IMR-90 (cell line): ENCODE data around the gene ITPR3. TPM values are rescaled to one million over a fixed set of nuclear protein-coding genes. Genes with fewer than 3 reads are reported as not detected.

Experiments
- ATAC-seq: fragments of 200-7000 bp; cut with Tn5 transposase; 2 replicates; pipeline ENCODE4 v1.9.1; 2020; ENCODE audit warnings: low read depth, mild to moderate bottlenecking, moderate library complexity
- BruUV-seq: library from RNA; stranded (reverse); fragments of 400-500 nt; replicated peaks from 2 replicates; lab custom pipeline; 2021; lab: Mats Ljungman, UMichigan
- CTCF ChIA-PET: fragments of 300-600 bp; formaldehyde crosslinking; extraction: SDS; loops from one replicate; lab custom pipeline; 2021; ENCODE audit warnings: antibody characterized with exemption; lab: Yijun Ruan, JAX
- POLR2A ChIA-PET: fragments of 300-600 bp; sonication (Branson Sonifier 250); formaldehyde crosslinking; loops from one replicate; lab custom pipeline; 2022; ENCODE audit warnings: antibody characterized with exemption; ENCODE audit not compliant: unreplicated experiment; lab: Charles Lee
- DNase-seq: peaks from one replicate; pipeline ENCODE4 v3.0.0; 2013
- H2AFZ ChIP-seq: replicated peaks from 2 replicates; pipeline ENCODE3; 2013; ENCODE audit warnings: low read length, mild to moderate bottlenecking; ENCODE audit not compliant: poor library complexity
- H2AK5ac ChIP-seq: 2 replicates; pipeline ENCODE4 v1.6.1; 2013; ENCODE audit warnings: low read depth, low read length, inconsistent platforms
- H2AK9ac ChIP-seq: replicated peaks from 2 replicates; pipeline ENCODE3; 2013; ENCODE audit warnings: mild to moderate bottlenecking, low read depth, low read length, moderate library complexity; ENCODE audit not compliant: poor library complexity
- H2BK120ac ChIP-seq: 2 replicates; pipeline ENCODE4 v1.6.1; 2013; ENCODE audit warnings: low read depth, low read length, inconsistent platforms
- H2BK15ac ChIP-seq: 3 replicates; pipeline ENCODE4 v1.6.1; 2013; ENCODE audit warnings: low read depth, low read length, inconsistent platforms
- H2BK20ac ChIP-seq: 2 replicates; pipeline ENCODE4 v1.6.1; 2013; ENCODE audit warnings: low read depth, mild to moderate bottlenecking, inconsistent platforms, low read length, moderate library complexity
- H2BK5ac ChIP-seq: 2 replicates; pipeline ENCODE4 v1.6.1; 2013; ENCODE audit warnings: mild to moderate bottlenecking, low read depth, low read length, inconsistent platforms; ENCODE audit not compliant: poor library complexity, severe bottlenecking
- H3K14ac ChIP-seq: replicated peaks from 2 replicates; pipeline ENCODE4 v1.6.1; 2013; ENCODE audit warnings: low read depth, low read length, inconsistent platforms
- H3K18ac ChIP-seq: 2 replicates; pipeline ENCODE4 v1.6.1; 2013; ENCODE audit warnings: low read depth, low read length, control low read depth
- H3K23ac ChIP-seq: 2 replicates; pipeline ENCODE4 v1.6.1; 2013; ENCODE audit warnings: low read depth, low read length, inconsistent platforms
- H3K27ac ChIP-seq: 2 replicates; pipeline ENCODE4 v1.5.1; 2013; ENCODE audit warnings: mild to moderate bottlenecking, control low read depth, low read length; ENCODE audit not compliant: insufficient read depth
- H3K27me3 ChIP-seq: 2 replicates; pipeline ENCODE4 v1.6.1; 2013; ENCODE audit warnings: low read length; ENCODE audit not compliant: control insufficient read depth, insufficient read depth
- H3K36me3 ChIP-seq: 2 replicates; pipeline ENCODE4 v1.6.1; 2013; ENCODE audit warnings: low read length, mixed read lengths; ENCODE audit not compliant: control insufficient read depth, insufficient read depth
- H3K4ac ChIP-seq: 2 replicates; pipeline ENCODE4 v1.6.1; 2013; ENCODE audit warnings: low read depth, low read length, inconsistent platforms
- H3K4me1 ChIP-seq: 2 replicates; pipeline ENCODE4 v1.6.1; 2013; ENCODE audit warnings: low read length, mixed read lengths; ENCODE audit not compliant: control insufficient read depth, insufficient read depth
- H3K4me2 ChIP-seq: 2 replicates; pipeline ENCODE4 v1.6.1; 2013; ENCODE audit warnings: low read depth, mild to moderate bottlenecking, control low read depth, low read length, moderate library complexity
- H3K4me3 ChIP-seq: 2 replicates; pipeline ENCODE4 v1.5.1; 2013; ENCODE audit warnings: low read depth, mild to moderate bottlenecking, control low read depth, low read length, moderate library complexity; ENCODE audit not compliant: insufficient read depth
- H3K56ac ChIP-seq: 2 replicates; pipeline ENCODE4 v1.6.1; 2013; ENCODE audit warnings: low read length, inconsistent platforms; ENCODE audit not compliant: insufficient read depth; ENCODE audit errors: extremely low read depth
- H3K79me1 ChIP-seq, 2 experiments: 2 replicates each; pipeline ENCODE4 v1.6.1; 2013; ENCODE audit warnings: low read length in 2 of 2, inconsistent platforms in 1 of 2, low read depth in 1 of 2
- H3K9ac ChIP-seq: 2 replicates; pipeline ENCODE4 v1.6.1; 2013; ENCODE audit warnings: low read depth, low read length, control low read depth
- H3K9me1 ChIP-seq: 2 replicates; pipeline ENCODE4 v1.6.1; 2013; ENCODE audit warnings: low read length, inconsistent platforms; ENCODE audit not compliant: insufficient read depth
- H3K9me3 ChIP-seq: 2 replicates; pipeline ENCODE4 v1.6.1; 2013; ENCODE audit warnings: low read length; ENCODE audit not compliant: control insufficient read depth, insufficient read depth
- H4K20me1 ChIP-seq: 2 replicates; pipeline ENCODE4 v1.6.1; 2013; ENCODE audit warnings: low read length, inconsistent platforms; ENCODE audit not compliant: insufficient read depth
- H4K5ac ChIP-seq: 2 replicates; pipeline ENCODE4 v1.6.1; 2013; ENCODE audit warnings: mild to moderate bottlenecking, low read depth, low read length, control low read depth
- H4K8ac ChIP-seq, 2 experiments: 2 replicates each; pipeline ENCODE4 v1.6.1; 2013; ENCODE audit warnings: low read depth in 2 of 2, low read length in 2 of 2, control low read depth in 1 of 2, inconsistent platforms in 1 of 2
- H4K91ac ChIP-seq: 2 replicates; pipeline ENCODE4 v1.6.1; 2013; ENCODE audit warnings: low read depth, low read length, inconsistent platforms; ENCODE audit not compliant: insufficient read depth
- BHLHE40 ChIP-seq: fragments of 150-350 bp; IDR thresholded peaks from 2 replicates; pipeline ENCODE4 v1.6.1; 2016; ENCODE audit warnings: mild to moderate bottlenecking, low read depth, low read length
- CEBPB ChIP-seq: IDR thresholded peaks from 2 replicates; pipeline ENCODE4 v1.6.1; 2012; ENCODE audit warnings: low read depth, low read length, improper control_type of control experiment
- CHD1 ChIP-seq: IDR thresholded peaks from 2 replicates; pipeline ENCODE4 v1.6.1; 2012; ENCODE audit warnings: low read depth, low read length, improper control_type of control experiment
- FOS ChIP-seq: fragments of 150-350 bp; IDR thresholded peaks from 2 replicates; pipeline ENCODE4 v1.6.1; 2016; ENCODE audit warnings: low read depth, low read length
- MAFK ChIP-seq: IDR thresholded peaks from 2 replicates; pipeline ENCODE4 v1.6.1; 2012; ENCODE audit warnings: low read depth, low read length, improper control_type of control experiment
- MAZ ChIP-seq: IDR thresholded peaks from 2 replicates; pipeline ENCODE4 v1.6.1; 2012; ENCODE audit warnings: low read depth, mild to moderate bottlenecking, low read length, improper control_type of control experiment, moderate library complexity, borderline replicate concordance
- MXI1 ChIP-seq: IDR thresholded peaks from 2 replicates; pipeline ENCODE4 v1.6.1; 2012; ENCODE audit warnings: low read depth, mild to moderate bottlenecking, low read length, moderate library complexity, borderline replicate concordance
- NFE2L2 ChIP-seq: fragments of 150-350 bp; IDR thresholded peaks from 2 replicates; pipeline ENCODE4 v1.6.1; 2016; ENCODE audit warnings: low read depth, mild to moderate bottlenecking, low read length
- POLR2A ChIP-seq: IDR thresholded peaks from 2 replicates; pipeline ENCODE4 v1.6.1; 2012; ENCODE audit warnings: mild to moderate bottlenecking, low read depth, low read length
- RAD21 ChIP-seq: IDR thresholded peaks from 2 replicates; pipeline ENCODE4 v1.6.1; 2012; ENCODE audit warnings: low read length, improper control_type of control experiment
- RCOR1 ChIP-seq: IDR thresholded peaks from 2 replicates; pipeline ENCODE4 v1.6.1; 2012; ENCODE audit warnings: mild to moderate bottlenecking, low read length, improper control_type of control experiment; ENCODE audit not compliant: insufficient replicate concordance
- RFX5 ChIP-seq: IDR thresholded peaks from 2 replicates; pipeline ENCODE4 v1.8.0; 2012; ENCODE audit warnings: low read depth, mild to moderate bottlenecking, low read length, moderate library complexity
- SMC3 ChIP-seq: fragments of 150-350 bp; IDR thresholded peaks from 2 replicates; pipeline ENCODE4 v1.6.1; 2016; ENCODE audit warnings: low read depth, mild to moderate bottlenecking, antibody characterized with exemption, low read length, moderate library complexity
- WGBS, 2 experiments: methylation state at CpG; one replicate each; pipeline versions ENCODE4 v1.1.5 to v1.1.7; 2013; ENCODE audit warnings: missing lambda C conversion rate in 2 of 2; ENCODE audit not compliant: insufficient read length in 1 of 2; ENCODE audit errors: extremely low coverage in 2 of 2; 5-methylcytosine and 5-hydroxymethylcytosine counted together
- dilution Hi-C: fragments of 300-500 bp; cut with HindIII; formaldehyde crosslinking; loops from one replicate; pipeline ENCODE4 v1.14.3; 2018; ENCODE audit warnings: low sequenced_read_pairs; ENCODE audit not compliant: unreplicated experiment
- in situ Hi-C: fragments of 300-500 bp; cut with MboI; formaldehyde crosslinking; loops from 3 replicates; pipeline ENCODE4 v1.14.3; 2019; ENCODE audit warnings: low sequenced_read_pairs, inconsistent platforms, mixed read lengths
- intact Hi-C: fragments of 100-400 bp; cut with micrococcal nuclease; formaldehyde crosslinking; loops from 2 replicates; pipeline ENCODE4 v1.10.0; 2022
- polyA plus RNA-seq, 3 experiments: library from polyadenylated mRNA; depleted of rRNA; stranded (reverse); fragments of >200 nt; gene quantifications; 2 replicates each; pipeline ENCODE4 v1.2.3, GENCODE V29; 2012; ENCODE audit warnings: low replicate concordance in 1 of 3
- total RNA-seq: library from RNA; depleted of rRNA; stranded (reverse); fragments of >200 nt; gene quantifications from 2 replicates; pipeline ENCODE4 v1.2.3, GENCODE V29; 2012
- TF ChIP-seq, protein P1 (sequence below): fragments of 150-350 bp; IDR thresholded peaks from 2 replicates; pipeline ENCODE4 v1.6.1; 2016; ENCODE audit warnings: low read depth, mild to moderate bottlenecking, low read length, moderate library complexity, borderline replicate concordance
- TF ChIP-seq, protein P2 (sequence below): fragments of 150-350 bp; IDR thresholded peaks from 2 replicates; pipeline ENCODE4 v1.6.1; 2017; ENCODE audit warnings: mild to moderate bottlenecking, antibody characterized with exemption, low read length, low read depth
- TF ChIP-seq, protein P3 (sequence below): conservative IDR thresholded peaks from 2 replicates; pipeline ENCODE4 v1.5.1; 2012; ENCODE audit warnings: mild to moderate bottlenecking, low read depth, low read length, improper control_type of control experiment

Gene ITPR3
- total and polyA plus RNA-seq, 2 of the 4 experiments (the other 2 are of a cell fraction): 1.6 to 3.7 TPM

DNA sequence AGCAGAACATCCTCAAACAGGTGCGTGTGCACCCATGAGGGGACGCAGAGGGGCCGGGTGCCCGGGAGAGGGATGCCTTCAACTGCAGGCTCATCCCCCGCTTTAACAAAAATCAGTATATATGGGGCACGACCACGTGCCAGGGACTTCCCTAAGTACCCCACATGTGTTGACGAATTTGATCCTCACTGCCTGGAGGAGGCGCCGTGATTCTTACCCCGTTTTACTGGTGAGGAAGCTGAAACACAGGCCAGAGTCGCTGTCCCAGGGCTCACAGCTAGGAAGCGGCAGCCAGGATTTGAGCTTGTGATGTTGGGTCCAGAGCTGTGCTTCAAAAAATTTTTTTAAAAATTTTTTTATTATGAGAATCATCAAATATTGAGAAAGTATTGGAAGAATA is 44.8 kb downstream of the ITPR3 start:
- H3K18ac ChIP-seq: no peak overlapping the region
- H2BK15ac ChIP-seq: no peak overlapping the region
- no peak overlapping the region for H4K91ac ChIP-seq
- H2BK20ac ChIP-seq: no peak overlapping the region
- H3K9ac ChIP-seq: no peak overlapping the region
- no peak overlapping the region for H3K14ac ChIP-seq
- ATAC-seq (no peak), DNase-seq (no peak)
- BruUV-seq: no TSS peak
- no peak overlapping the region for H2BK5ac ChIP-seq
- H2AK9ac ChIP-seq: no peak overlapping the region
- POLR2A ChIA-PET: no interaction called here
- intact Hi-C loops: no loop called here
- no peak overlapping the region for H3K56ac ChIP-seq
- no peaks in the 10 kb centered on the region for H3K4me1 ChIP-seq
- H3K9me1 ChIP-seq: no peaks in the 10 kb centered on the region
- no peaks in the 10 kb centered on the region for H3K9me3 ChIP-seq
- in situ Hi-C loops: no loop called here
- H4K20me1 ChIP-seq: no peaks in the 10 kb centered on the region
- H2AK5ac ChIP-seq: no peak overlapping the region
- CTCF ChIA-PET: no interaction called here
- dilution Hi-C loops: no loop called here
- no peak overlapping the region for H3K4me3 ChIP-seq
- no peak overlapping the region for H3K4ac ChIP-seq
- H2AFZ ChIP-seq: no peak overlapping the region
- H3K36me3 ChIP-seq: no peaks in the 10 kb centered on the region
- no peak overlapping the region for H3K27ac ChIP-seq
- H2BK120ac ChIP-seq: no peak overlapping the region
- H4K8ac ChIP-seq: no peak overlapping the region
- H3K27me3 ChIP-seq: no peaks in the 10 kb centered on the region; the same call in 1 of the 2 replicates
- H3K79me1 ChIP-seq: no peaks in the 10 kb centered on the region
- 86% methylated on average over 1 of the region's 13 CpGs; no CpG with 5 or more reads in 1 of the 2 experiments for WGBS, 2 experiments
- H3K23ac ChIP-seq: no peak overlapping the region
- TF ChIP-seq FOS (no peak), RCOR1 (no peak), SMC3 (no peak), MAFK (no peak), MXI1 (no peak), MAZ (no peak), POLR2A (no peak), CHD1 (no peak), RAD21 (no peak), RFX5 (no peak), BHLHE40 (no peak), NFE2L2 (no peak), CEBPB (no peak)
- TF ChIP-seq, protein P1, sequence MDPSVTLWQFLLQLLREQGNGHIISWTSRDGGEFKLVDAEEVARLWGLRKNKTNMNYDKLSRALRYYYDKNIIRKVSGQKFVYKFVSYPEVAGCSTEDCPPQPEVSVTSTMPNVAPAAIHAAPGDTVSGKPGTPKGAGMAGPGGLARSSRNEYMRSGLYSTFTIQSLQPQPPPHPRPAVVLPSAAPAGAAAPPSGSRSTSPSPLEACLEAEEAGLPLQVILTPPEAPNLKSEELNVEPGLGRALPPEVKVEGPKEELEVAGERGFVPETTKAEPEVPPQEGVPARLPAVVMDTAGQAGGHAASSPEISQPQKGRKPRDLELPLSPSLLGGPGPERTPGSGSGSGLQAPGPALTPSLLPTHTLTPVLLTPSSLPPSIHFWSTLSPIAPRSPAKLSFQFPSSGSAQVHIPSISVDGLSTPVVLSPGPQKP: no peak
- TF ChIP-seq, protein P2, sequence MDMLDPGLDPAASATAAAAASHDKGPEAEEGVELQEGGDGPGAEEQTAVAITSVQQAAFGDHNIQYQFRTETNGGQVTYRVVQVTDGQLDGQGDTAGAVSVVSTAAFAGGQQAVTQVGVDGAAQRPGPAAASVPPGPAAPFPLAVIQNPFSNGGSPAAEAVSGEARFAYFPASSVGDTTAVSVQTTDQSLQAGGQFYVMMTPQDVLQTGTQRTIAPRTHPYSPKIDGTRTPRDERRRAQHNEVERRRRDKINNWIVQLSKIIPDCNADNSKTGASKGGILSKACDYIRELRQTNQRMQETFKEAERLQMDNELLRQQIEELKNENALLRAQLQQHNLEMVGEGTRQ: no peak
- TF ChIP-seq, protein P3, sequence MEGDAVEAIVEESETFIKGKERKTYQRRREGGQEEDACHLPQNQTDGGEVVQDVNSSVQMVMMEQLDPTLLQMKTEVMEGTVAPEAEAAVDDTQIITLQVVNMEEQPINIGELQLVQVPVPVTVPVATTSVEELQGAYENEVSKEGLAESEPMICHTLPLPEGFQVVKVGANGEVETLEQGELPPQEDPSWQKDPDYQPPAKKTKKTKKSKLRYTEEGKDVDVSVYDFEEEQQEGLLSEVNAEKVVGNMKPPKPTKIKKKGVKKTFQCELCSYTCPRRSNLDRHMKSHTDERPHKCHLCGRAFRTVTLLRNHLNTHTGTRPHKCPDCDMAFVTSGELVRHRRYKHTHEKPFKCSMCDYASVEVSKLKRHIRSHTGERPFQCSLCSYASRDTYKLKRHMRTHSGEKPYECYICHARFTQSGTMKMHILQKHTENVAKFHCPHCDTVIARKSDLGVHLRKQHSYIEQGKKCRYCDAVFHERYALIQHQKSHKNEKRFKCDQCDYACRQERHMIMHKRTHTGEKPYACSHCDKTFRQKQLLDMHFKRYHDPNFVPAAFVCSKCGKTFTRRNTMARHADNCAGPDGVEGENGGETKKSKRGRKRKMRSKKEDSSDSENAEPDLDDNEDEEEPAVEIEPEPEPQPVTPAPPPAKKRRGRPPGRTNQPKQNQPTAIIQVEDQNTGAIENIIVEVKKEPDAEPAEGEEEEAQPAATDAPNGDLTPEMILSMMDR: no peak
- H4K5ac ChIP-seq: no peak overlapping the region
- no peak overlapping the region for H3K4me2 ChIP-seq
